Measurements from ENCODE around the gene PPP2R3A. TPM values are rescaled to one million over a fixed set of nuclear protein-coding genes. Genes with fewer than 3 reads are reported as not detected.
"Not testable (repeated sequence)": the region's sequence is repeated elsewhere in the genome, so short reads cannot be mapped to it uniquely, and the experiment has no call there.

PPP2R3A gene
- total RNA-seq, 1 experiment from 2014 or later: not detected

DNA sequence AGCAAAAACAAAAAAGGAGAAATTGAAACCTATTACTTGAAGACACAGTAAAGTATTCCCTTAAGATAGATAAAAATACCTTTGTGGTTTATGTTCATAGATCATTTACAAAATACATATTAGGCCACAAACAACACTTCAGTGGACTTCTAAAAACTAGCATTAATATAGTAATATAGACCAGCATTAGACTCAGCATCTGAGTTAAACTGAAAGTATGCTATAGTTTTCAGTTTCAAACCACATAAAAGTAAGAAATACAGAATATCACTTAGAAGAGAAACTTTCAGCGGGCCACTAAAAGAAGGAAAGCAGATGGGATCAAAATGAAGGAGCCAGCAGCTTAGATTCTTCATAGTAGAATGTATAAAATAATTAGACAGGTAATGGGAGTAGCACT lies 144.0 kb downstream of the PPP2R3A start:
- H3K4me2 ChIP-seq (ENCODE audit: low read depth, low read length, poor library complexity, severe bottlenecking): peak overlapping the region; percentile 3
- H2AFZ ChIP-seq (ENCODE audit: low read length): no peak overlapping the region
- no peaks in the 10 kb centered on the region for H3K36me3 ChIP-seq (ENCODE audit: insufficient read depth, low read length)
- H3K9ac ChIP-seq (ENCODE audit: low read length): no peak overlapping the region
- no peaks in the 10 kb centered on the region for H3K9me2 ChIP-seq (replicated peaks; ENCODE audit: insufficient read depth, low read length)
- no peaks in the 10 kb centered on the region for H3K27me3 ChIP-seq (ENCODE audit: low read length)
- H3K4me1 ChIP-seq (ENCODE audit: low read length): peaks cover 14% of the 10 kb centered on the region
- H3K79me2 ChIP-seq (ENCODE audit: low read length): no peaks in the 10 kb centered on the region
- DNase-seq: no peak
- H3K9me3 ChIP-seq (ENCODE audit: low read length): no peaks in the 10 kb centered on the region
- H4K20me1 ChIP-seq (ENCODE audit: insufficient read depth, low read depth, low read length): no peaks in the 10 kb centered on the region
- H3K4me3 ChIP-seq (ENCODE audit: low read length): no peak overlapping the region
- H3K27ac ChIP-seq (ENCODE audit: low read length): no peak overlapping the region

DNA sequence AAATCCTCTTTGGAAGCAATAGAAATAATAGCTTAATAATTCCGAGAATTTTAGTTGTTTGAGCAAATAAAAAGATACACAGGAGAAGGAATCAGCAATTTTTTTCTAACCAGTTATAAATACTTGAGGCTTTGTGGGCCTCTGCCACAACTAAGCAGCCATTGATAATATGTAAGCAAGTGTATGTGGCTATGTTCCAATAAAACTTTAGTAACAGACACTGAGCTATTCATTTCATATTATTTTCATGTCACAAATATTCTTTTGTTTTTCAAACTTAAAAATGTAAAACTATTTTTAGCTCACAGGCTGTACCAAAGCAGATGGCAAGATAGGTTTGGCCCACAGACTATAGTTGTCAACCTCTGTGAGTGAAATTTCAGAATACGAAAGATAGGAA lies 145.0 kb downstream of the PPP2R3A start:
- H3K4me3 ChIP-seq (ENCODE audit: low read length): no peak overlapping the region

DNA sequence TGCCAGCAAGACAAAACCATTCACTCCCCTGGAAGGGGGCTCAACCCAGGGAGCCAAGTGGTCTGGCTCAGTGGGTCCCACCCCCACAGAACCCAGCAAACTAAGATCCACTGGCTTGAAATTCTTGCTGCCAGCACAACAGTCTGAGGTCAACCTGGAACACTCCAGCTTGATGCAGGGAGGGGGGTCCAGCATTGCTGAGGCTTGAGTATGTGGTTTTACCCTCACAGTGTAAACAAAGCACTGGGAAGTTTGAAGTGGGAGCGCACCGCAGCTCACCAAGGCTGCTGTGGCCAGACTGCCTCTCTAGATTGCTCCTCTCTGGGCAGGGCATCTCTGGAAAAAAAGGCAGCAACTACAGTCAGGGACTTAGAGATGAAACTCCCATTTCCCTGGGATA lies 148.9 kb downstream of the PPP2R3A start:
- H4K20me1 ChIP-seq (ENCODE audit: insufficient read depth, low read depth, low read length): no peaks in the 10 kb centered on the region
- no peaks in the 10 kb centered on the region for H3K9me3 ChIP-seq (ENCODE audit: low read length)
- H2AFZ ChIP-seq (ENCODE audit: low read length): no peak overlapping the region
- H3K9ac ChIP-seq (ENCODE audit: low read length): no peak overlapping the region
- DNase-seq: no peak
- no peaks in the 10 kb centered on the region for H3K79me2 ChIP-seq (ENCODE audit: low read length)
- H3K36me3 ChIP-seq (ENCODE audit: insufficient read depth, low read length): no peaks in the 10 kb centered on the region
- no peak overlapping the region for H3K4me3 ChIP-seq (ENCODE audit: low read length)
- no peak overlapping the region for H3K4me2 ChIP-seq (ENCODE audit: low read depth, low read length, poor library complexity, severe bottlenecking)
- no peak overlapping the region for H3K27ac ChIP-seq (ENCODE audit: low read length)
- H3K4me1 ChIP-seq (ENCODE audit: low read length): peaks cover 2% of the 10 kb centered on the region
- H3K27me3 ChIP-seq (ENCODE audit: low read length): no peaks in the 10 kb centered on the region
- no peaks in the 10 kb centered on the region for H3K9me2 ChIP-seq (replicated peaks; ENCODE audit: insufficient read depth, low read length)

More for the DNA sequence above, 145.0 kb downstream of the PPP2R3A start:
- H3K27me3 ChIP-seq (ENCODE audit: low read length): no peaks in the 10 kb centered on the region
- H3K9me3 ChIP-seq (ENCODE audit: low read length): no peaks in the 10 kb centered on the region
- H3K27ac ChIP-seq (ENCODE audit: low read length): no peak overlapping the region
- H3K36me3 ChIP-seq (ENCODE audit: insufficient read depth, low read length): no peaks in the 10 kb centered on the region
- peaks cover 12% of the 10 kb centered on the region for H3K4me1 ChIP-seq (ENCODE audit: low read length)
- H3K9ac ChIP-seq (ENCODE audit: low read length): no peak overlapping the region
- no peak overlapping the region for H2AFZ ChIP-seq (ENCODE audit: low read length)
- DNase-seq: no peak
- H3K9me2 ChIP-seq (replicated peaks; ENCODE audit: insufficient read depth, low read length): no peaks in the 10 kb centered on the region
- H4K20me1 ChIP-seq (ENCODE audit: insufficient read depth, low read depth, low read length): no peaks in the 10 kb centered on the region
- no peak overlapping the region for H3K4me2 ChIP-seq (ENCODE audit: low read depth, low read length, poor library complexity, severe bottlenecking)
- H3K79me2 ChIP-seq (ENCODE audit: low read length): no peaks in the 10 kb centered on the region

DNA sequence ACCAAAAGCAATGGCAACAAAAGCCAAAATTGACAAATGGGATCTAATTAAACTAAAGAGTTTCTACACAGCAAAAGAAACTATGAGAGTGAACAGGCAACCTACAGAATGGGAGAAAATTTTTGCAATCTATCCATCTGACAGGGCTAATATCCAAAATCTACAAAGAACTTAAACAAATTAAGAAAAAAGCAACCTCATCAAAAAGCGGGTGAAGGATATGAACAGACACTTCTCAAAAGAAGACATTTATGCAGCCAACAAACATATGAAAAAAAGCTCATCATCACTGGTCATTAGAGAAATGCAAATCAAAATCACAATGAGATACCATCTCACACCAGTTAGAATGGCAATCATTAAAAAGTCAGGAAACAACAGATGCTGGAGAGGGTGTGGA lies 153.8 kb downstream of the PPP2R3A start:
- not testable (repeated sequence) for H3K36me3 ChIP-seq (ENCODE audit: insufficient read depth, low read length); DNase-seq; H3K9me3 ChIP-seq (ENCODE audit: low read length); H4K20me1 ChIP-seq (ENCODE audit: insufficient read depth, low read depth, low read length); H3K4me2 ChIP-seq (ENCODE audit: low read depth, low read length, poor library complexity, severe bottlenecking); H2AFZ ChIP-seq (ENCODE audit: low read length); H3K4me3 ChIP-seq (ENCODE audit: low read length); H3K27ac ChIP-seq (ENCODE audit: low read length); H3K79me2 ChIP-seq (ENCODE audit: low read length); H3K9ac ChIP-seq (ENCODE audit: low read length); H3K9me2 ChIP-seq (replicated peaks; ENCODE audit: insufficient read depth, low read length); H3K27me3 ChIP-seq (ENCODE audit: low read length)
- H3K4me1 ChIP-seq (ENCODE audit: low read length): peaks cover 21% of the 10 kb centered on the region

DNA sequence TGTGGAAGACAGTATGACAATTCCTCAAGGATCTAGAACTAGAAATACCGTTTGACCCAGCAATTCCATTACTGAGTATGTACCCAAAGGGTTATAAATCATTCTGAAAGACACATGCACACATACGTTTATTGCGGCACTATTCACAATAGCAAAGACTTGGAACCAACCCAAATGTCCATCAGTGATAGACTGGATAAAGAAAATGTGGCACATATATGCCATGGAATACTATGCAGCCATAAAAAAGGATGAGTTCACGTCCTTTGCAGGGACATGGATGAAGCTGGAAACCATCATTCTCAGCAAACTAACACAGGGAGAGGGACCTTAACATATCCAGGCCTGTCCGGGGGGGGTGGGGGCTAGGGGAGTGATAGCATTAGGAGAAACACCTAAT lies 154.3 kb downstream of the PPP2R3A start:
- not testable (repeated sequence) for H3K79me2 ChIP-seq (ENCODE audit: low read length); H3K27me3 ChIP-seq (ENCODE audit: low read length); H3K9me3 ChIP-seq (ENCODE audit: low read length); H3K9me2 ChIP-seq (replicated peaks; ENCODE audit: insufficient read depth, low read length); H3K9ac ChIP-seq (ENCODE audit: low read length); H3K36me3 ChIP-seq (ENCODE audit: insufficient read depth, low read length); DNase-seq; H3K4me3 ChIP-seq (ENCODE audit: low read length); H4K20me1 ChIP-seq (ENCODE audit: insufficient read depth, low read depth, low read length); H2AFZ ChIP-seq (ENCODE audit: low read length); H3K4me2 ChIP-seq (ENCODE audit: low read depth, low read length, poor library complexity, severe bottlenecking); H3K27ac ChIP-seq (ENCODE audit: low read length)
- H3K4me1 ChIP-seq (ENCODE audit: low read length): peaks cover 21% of the 10 kb centered on the region

DNA sequence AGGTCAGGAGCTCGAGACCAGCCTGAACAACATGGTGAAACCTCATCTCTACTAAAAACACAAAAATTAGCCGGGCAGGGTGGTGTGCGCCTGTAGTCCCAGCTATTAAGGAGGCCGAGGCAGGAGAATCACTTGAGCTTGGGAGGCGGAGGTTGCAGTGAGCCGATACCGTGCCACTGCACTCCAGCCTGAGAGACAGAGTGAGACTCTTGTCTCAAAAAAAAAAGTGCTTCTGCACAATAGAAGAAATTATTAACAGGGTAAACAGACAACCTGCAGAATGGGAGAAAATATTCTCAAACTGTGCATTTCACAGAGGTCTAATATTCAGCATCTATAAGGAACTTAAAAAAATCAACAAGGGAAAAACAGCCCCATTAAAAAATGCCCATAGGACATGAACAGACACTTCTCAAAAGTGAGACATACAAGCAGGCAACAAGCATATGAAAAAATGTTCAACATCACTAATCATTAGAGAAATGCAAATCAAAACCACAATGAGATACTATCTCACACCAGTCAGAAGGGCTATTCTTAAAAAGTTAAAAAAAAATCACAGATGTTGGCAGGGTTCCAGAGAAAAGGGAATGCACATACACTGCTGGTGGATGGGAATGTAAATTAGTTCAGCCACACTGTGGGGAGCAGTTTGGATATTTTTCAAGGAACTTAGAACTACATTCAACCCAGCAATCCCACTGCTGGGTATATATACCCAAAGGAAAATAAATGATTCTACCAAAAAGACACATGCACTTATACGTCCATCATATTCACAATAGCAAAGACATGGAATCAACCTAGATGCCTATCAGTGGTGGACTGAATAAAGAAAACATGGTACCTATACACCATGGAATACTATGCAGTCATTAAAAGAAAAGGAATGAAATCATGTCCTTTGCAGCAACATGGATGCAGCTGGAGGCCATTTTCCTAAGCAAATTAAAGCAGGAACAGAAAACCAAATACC lies 155.1 kb downstream of the PPP2R3A start:
- no peaks in the 10 kb centered on the region for H3K27me3 ChIP-seq (ENCODE audit: low read length)
- no peak overlapping the region for H3K4me3 ChIP-seq (ENCODE audit: low read length)
- H2AFZ ChIP-seq (ENCODE audit: low read length): no peak overlapping the region
- H3K9me2 ChIP-seq (replicated peaks; ENCODE audit: insufficient read depth, low read length): no peaks in the 10 kb centered on the region
- no peaks in the 10 kb centered on the region for H3K36me3 ChIP-seq (ENCODE audit: insufficient read depth, low read length)
- 0 out of 2 replicates have a peak, but pooled peaks cover 5% of the 10 kb centered on the region for H4K20me1 ChIP-seq (ENCODE audit: insufficient read depth, low read depth, low read length)
- H3K27ac ChIP-seq (ENCODE audit: low read length): no peak overlapping the region
- H3K9me3 ChIP-seq (ENCODE audit: low read length): no peaks in the 10 kb centered on the region
- peak overlapping the region; percentile 27 for H3K4me2 ChIP-seq (ENCODE audit: low read depth, low read length, poor library complexity, severe bottlenecking)
- no peaks in the 10 kb centered on the region for H3K79me2 ChIP-seq (ENCODE audit: low read length)
- H3K9ac ChIP-seq (ENCODE audit: low read length): no peak overlapping the region
- H3K4me1 ChIP-seq (ENCODE audit: low read length): peaks cover 21% of the 10 kb centered on the region
- DNase-seq: peak; percentile 61

DNA sequence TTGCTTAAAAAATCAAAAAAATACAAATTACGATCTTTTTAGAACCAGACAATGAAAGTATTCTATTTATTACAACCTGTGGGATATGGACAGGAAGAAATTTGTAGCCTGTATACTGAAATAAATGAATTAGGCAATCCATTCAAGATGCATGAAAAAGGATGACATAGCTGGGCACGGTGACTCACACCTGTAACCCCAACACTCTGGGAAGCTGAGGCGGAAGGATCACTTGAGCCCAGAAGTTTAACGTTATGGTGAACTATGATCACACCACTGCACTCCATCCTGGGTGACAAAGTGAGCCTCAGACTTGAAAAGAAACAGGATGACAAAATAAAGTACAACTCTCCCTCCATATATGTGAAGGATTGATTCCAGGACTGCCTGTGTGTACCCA lies 156.5 kb downstream of the PPP2R3A start:
- DNase-seq: no peak
- H3K27ac ChIP-seq (ENCODE audit: low read length): no peak overlapping the region
- no peak overlapping the region for H3K9ac ChIP-seq (ENCODE audit: low read length)
- no peak overlapping the region for H3K4me3 ChIP-seq (ENCODE audit: low read length)
- 0 out of 2 replicates have a peak, but pooled peaks cover 5% of the 10 kb centered on the region for H4K20me1 ChIP-seq (ENCODE audit: insufficient read depth, low read depth, low read length)
- no peaks in the 10 kb centered on the region for H3K27me3 ChIP-seq (ENCODE audit: low read length)
- no peak overlapping the region for H3K4me2 ChIP-seq (ENCODE audit: low read depth, low read length, poor library complexity, severe bottlenecking)
- H3K79me2 ChIP-seq (ENCODE audit: low read length): no peaks in the 10 kb centered on the region
- no peak overlapping the region for H2AFZ ChIP-seq (ENCODE audit: low read length)
- H3K9me2 ChIP-seq (replicated peaks; ENCODE audit: insufficient read depth, low read length): no peaks in the 10 kb centered on the region
- peaks cover 21% of the 10 kb centered on the region for H3K4me1 ChIP-seq (ENCODE audit: low read length)
- no peaks in the 10 kb centered on the region for H3K36me3 ChIP-seq (ENCODE audit: insufficient read depth, low read length)
- H3K9me3 ChIP-seq (ENCODE audit: low read length): no peaks in the 10 kb centered on the region

DNA sequence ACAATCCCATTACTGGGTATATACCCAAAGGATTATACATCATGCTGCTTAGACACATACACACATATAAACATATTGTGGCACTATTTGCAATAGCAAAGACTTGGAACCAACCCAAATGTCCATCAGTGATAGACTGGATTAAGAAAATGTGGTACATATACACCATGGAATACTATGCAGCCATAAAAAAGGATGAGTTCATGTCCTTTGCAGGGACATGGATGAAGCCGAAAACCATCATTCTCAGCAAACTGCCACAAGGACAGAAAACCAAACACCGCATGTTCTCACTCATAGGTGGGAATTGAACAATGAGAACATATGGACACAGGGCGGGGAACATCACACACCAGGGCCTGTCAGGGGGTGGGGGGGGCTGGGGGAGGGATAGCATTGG lies 166.1 kb downstream of the PPP2R3A start:
- not testable (repeated sequence) for H3K36me3 ChIP-seq (ENCODE audit: insufficient read depth, low read length); H3K79me2 ChIP-seq (ENCODE audit: low read length); H3K4me3 ChIP-seq (ENCODE audit: low read length); H3K4me2 ChIP-seq (ENCODE audit: low read depth, low read length, poor library complexity, severe bottlenecking); H3K9me2 ChIP-seq (replicated peaks; ENCODE audit: insufficient read depth, low read length); H3K4me1 ChIP-seq (ENCODE audit: low read length); H3K27me3 ChIP-seq (ENCODE audit: low read length); H3K27ac ChIP-seq (ENCODE audit: low read length); H4K20me1 ChIP-seq (ENCODE audit: insufficient read depth, low read depth, low read length); H2AFZ ChIP-seq (ENCODE audit: low read length); H3K9ac ChIP-seq (ENCODE audit: low read length); H3K9me3 ChIP-seq (ENCODE audit: low read length); DNase-seq
